ENCODE measurements around the gene EEA1. TPM values are rescaled to one million over a fixed set of nuclear protein-coding genes. Genes with fewer than 3 reads are reported as not detected.

The EEA1 gene
- total RNA-seq, 1 experiment from 2014 or later: 35.7 TPM

DNA sequence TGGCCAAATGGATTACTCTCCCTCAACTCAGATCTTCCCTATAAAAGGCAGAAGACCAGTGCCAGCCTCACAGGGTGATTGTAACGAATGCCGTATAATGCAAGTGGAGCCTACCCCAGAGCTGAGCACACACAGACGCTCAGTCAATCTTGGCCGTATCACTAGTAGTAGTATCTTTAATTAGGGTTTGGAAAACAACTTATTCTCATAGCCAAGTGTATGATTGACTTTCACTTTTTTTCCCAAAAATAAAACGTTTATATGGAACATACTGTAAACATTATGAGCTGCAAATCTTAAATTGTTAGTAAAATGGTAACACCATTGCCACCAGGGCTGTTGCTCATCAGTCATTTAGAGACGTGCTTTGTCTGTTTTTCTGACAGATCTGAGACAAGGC lies 195.9 kb downstream of the EEA1 start:
- ChIA-PET CTCF (no interaction called here), POLR2A (ENCODE audit: low non-redundant PET) (no interaction called here)
- DNase-seq (ENCODE audit: low spot score): no peak
- H3K27ac ChIP-seq (ENCODE audit: low read depth, low read length, poor library complexity, severe bottlenecking): no peak overlapping the region
- H3K27me3 ChIP-seq (replicated peaks; ENCODE audit: insufficient read depth, low read depth, low read length, poor library complexity): no peaks in the 10 kb centered on the region
- intact Hi-C loops (cut with micrococcal nuclease; ENCODE audit: unreplicated experiment): no loop called here
- BruUV-seq (replicated peaks): no TSS peak
- H3K36me3 ChIP-seq (ENCODE audit: insufficient read depth, low read length, poor library complexity, severe bottlenecking): no peaks in the 10 kb centered on the region
- peaks cover 43% of the 10 kb centered on the region for H3K4me1 ChIP-seq (ENCODE audit: insufficient read depth, low read length, poor library complexity, severe bottlenecking)
- H3K4me3 ChIP-seq (ENCODE audit: low read depth, low read length, poor library complexity, severe bottlenecking): no peak overlapping the region
- H3K9me3 ChIP-seq (ENCODE audit: low read depth, low read length, poor library complexity, severe bottlenecking): no peaks in the 10 kb centered on the region
- TF ChIP-seq CTCF (conservative IDR thresholded peaks at IDR 0.05; ENCODE audit: low read depth, low read length) (no peak), EZH2 (IDR thresholded peaks at IDR 0.05; ENCODE audit: borderline replicate concordance, low read depth, low read length, poor library complexity, severe bottlenecking) (no peak)

DNA sequence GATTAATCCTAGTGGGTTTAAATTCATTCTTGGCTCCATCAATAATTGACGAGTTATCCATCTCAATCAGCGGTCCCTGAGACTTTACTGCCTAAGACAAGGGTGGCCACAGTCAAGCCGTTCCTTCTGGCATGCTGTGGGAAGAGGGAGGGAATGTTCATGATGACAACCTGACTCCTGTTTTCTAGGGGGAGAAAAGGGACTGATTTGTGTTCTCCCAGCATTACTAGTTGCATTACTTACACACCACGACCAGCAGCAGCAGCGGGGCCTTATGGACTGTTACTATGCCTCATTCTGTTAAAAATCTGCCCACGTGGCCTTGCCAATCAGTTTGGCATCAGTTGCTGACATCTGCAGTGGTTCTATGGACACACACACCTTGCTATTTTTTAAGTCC lies 196.4 kb downstream of the EEA1 start:
- H3K9me3 ChIP-seq (ENCODE audit: low read depth, low read length, poor library complexity, severe bottlenecking): no peaks in the 10 kb centered on the region
- no peaks in the 10 kb centered on the region for H3K27me3 ChIP-seq (replicated peaks; ENCODE audit: insufficient read depth, low read depth, low read length, poor library complexity)
- no TSS peak for BruUV-seq (replicated peaks)
- H3K4me3 ChIP-seq (ENCODE audit: low read depth, low read length, poor library complexity, severe bottlenecking): no peak overlapping the region
- H3K36me3 ChIP-seq (ENCODE audit: insufficient read depth, low read length, poor library complexity, severe bottlenecking): no peaks in the 10 kb centered on the region
- ChIA-PET CTCF (no interaction called here), POLR2A (ENCODE audit: low non-redundant PET) (no interaction called here)
- peaks cover 43% of the 10 kb centered on the region for H3K4me1 ChIP-seq (ENCODE audit: insufficient read depth, low read length, poor library complexity, severe bottlenecking)
- no peak for DNase-seq (ENCODE audit: low spot score)
- no peak for TF ChIP-seq EZH2 (IDR thresholded peaks at IDR 0.05; ENCODE audit: borderline replicate concordance, low read depth, low read length, poor library complexity, severe bottlenecking)
- H3K27ac ChIP-seq (ENCODE audit: low read depth, low read length, poor library complexity, severe bottlenecking): no peak overlapping the region
- intact Hi-C loops (cut with micrococcal nuclease; ENCODE audit: unreplicated experiment): no loop called here

- CTCF ChIA-PET: no interaction called here
- intact Hi-C loops (cut with micrococcal nuclease; ENCODE audit: unreplicated experiment): no loop called here
- Histone ChIP-seq H3K27me3 (replicated peaks; ENCODE audit: insufficient read depth, low read depth, low read length, poor library complexity) (no peaks in the 10 kb centered on the region), H3K27ac (ENCODE audit: low read depth, low read length, poor library complexity, severe bottlenecking) (no peak overlapping the region), H3K36me3 (ENCODE audit: insufficient read depth, low read length, poor library complexity, severe bottlenecking) (no peaks in the 10 kb centered on the region), H3K4me3 (ENCODE audit: low read depth, low read length, poor library complexity, severe bottlenecking) (no peak overlapping the region), H3K4me1 (ENCODE audit: insufficient read depth, low read length, poor library complexity, severe bottlenecking) (peaks cover 43% of the 10 kb centered on the region), H3K9me3 (ENCODE audit: low read depth, low read length, poor library complexity, severe bottlenecking) (no peaks in the 10 kb centered on the region)
- POLR2A ChIA-PET (ENCODE audit: low non-redundant PET): no interaction called here
- DNase-seq (ENCODE audit: low spot score): no peak
- BruUV-seq (replicated peaks): no TSS peak
- TF ChIP-seq CTCF (conservative IDR thresholded peaks at IDR 0.05; ENCODE audit: low read depth, low read length): no peak
- TF ChIP-seq EZH2 (IDR thresholded peaks at IDR 0.05; ENCODE audit: borderline replicate concordance, low read depth, low read length, poor library complexity, severe bottlenecking): no peak
These were observed 196.9 kb downstream of the EEA1 start for GRCh38 chr12:92732216-92732615.

- Histone ChIP-seq H3K27ac (ENCODE audit: low read depth, low read length, poor library complexity, severe bottlenecking) (no peak overlapping the region), H3K9me3 (ENCODE audit: low read depth, low read length, poor library complexity, severe bottlenecking) (no peaks in the 10 kb centered on the region), H3K4me3 (ENCODE audit: low read depth, low read length, poor library complexity, severe bottlenecking) (no peak overlapping the region), H3K27me3 (replicated peaks; ENCODE audit: insufficient read depth, low read depth, low read length, poor library complexity) (no peaks in the 10 kb centered on the region), H3K36me3 (ENCODE audit: insufficient read depth, low read length, poor library complexity, severe bottlenecking) (no peaks in the 10 kb centered on the region), H3K4me1 (ENCODE audit: insufficient read depth, low read length, poor library complexity, severe bottlenecking) (peaks cover 28% of the 10 kb centered on the region)
- ChIA-PET CTCF (no interaction called here), POLR2A (ENCODE audit: low non-redundant PET) (no interaction called here)
- TF ChIP-seq CTCF (conservative IDR thresholded peaks at IDR 0.05; ENCODE audit: low read depth, low read length): no peak
- TF ChIP-seq EZH2 (IDR thresholded peaks at IDR 0.05; ENCODE audit: borderline replicate concordance, low read depth, low read length, poor library complexity, severe bottlenecking): no peak
- no peak for DNase-seq (ENCODE audit: low spot score)
- intact Hi-C loops (cut with micrococcal nuclease; ENCODE audit: unreplicated experiment): no loop called here
- BruUV-seq (replicated peaks): no TSS peak
These were observed 198.3 kb downstream of the EEA1 start for GRCh38 chr12:92730758-92731157.

All from A673 (cell line).